ENCODE data around the gene TRIM54. TPM values are rescaled to one million over a fixed set of nuclear protein-coding genes. Genes with fewer than 3 reads are reported as not detected.

The TRIM54 gene
- total and polyA plus RNA-seq, 4 donors: 0.03 TPM; not detected in 3

DNA sequence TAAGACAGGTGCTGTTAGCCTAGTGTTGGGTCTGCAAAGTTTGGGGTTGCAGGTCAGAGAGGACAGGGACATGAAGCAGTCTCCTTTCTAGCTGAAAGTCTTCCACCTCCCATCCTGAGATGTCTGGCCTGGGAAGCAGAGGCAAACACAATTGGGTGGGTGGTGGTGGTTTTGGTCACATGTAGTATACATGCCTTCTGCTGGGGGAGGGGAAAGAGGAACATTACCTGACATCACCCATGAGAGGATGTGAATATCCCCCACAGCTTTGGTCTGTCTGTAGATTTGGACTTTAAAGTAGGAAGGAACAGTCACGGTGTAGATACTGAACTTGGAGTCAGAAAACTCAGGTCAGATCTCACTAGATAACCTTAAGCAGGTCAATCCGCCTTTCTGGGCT, 11.6 kb upstream of the TRIM54 start:
- Histone ChIP-seq H3K9me3 (ENCODE audit: control insufficient read depth in 4 of 4, low read length in 3 of 4) (no peaks in the 10 kb centered on the region), H3K4me3 (ENCODE audit: low read depth in 1 of 3, low read length in 3 of 3) (no peak overlapping the region), H3K4me1 (ENCODE audit: control insufficient read depth in 4 of 4, insufficient read depth in 4 of 4, low read length in 3 of 4) (no peaks in the 10 kb centered on the region), H3K27me3 (ENCODE audit: control insufficient read depth in 4 of 4, insufficient read depth in 4 of 4, low read length in 3 of 4) (peaks cover 0 to 3% (median under 1%) of the 10 kb centered on the region in 4 donors), H3K9ac (ENCODE audit: low read depth in 1 of 2, low read length in 2 of 2) (no peak overlapping the region), H3K36me3 (ENCODE audit: control insufficient read depth in 4 of 4, insufficient read depth in 3 of 4, low read depth in 1 of 4, low read length in 3 of 4) (no peaks in the 10 kb centered on the region), H3K27ac (ENCODE audit: low read depth in 1 of 2, low read length in 2 of 2) (no peak overlapping the region)
- TF ChIP-seq, protein P1, sequence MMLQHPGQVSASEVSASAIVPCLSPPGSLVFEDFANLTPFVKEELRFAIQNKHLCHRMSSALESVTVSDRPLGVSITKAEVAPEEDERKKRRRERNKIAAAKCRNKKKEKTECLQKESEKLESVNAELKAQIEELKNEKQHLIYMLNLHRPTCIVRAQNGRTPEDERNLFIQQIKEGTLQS (IDR thresholded peaks at IDR 0.05): no peak
- TF ChIP-seq HNF4G (IDR thresholded peaks at IDR 0.05) (no peak), FOXA1 (IDR thresholded peaks at IDR 0.05) (no peak), HNF4A (conservative IDR thresholded peaks at IDR 0.05) (no peak), NR2F2 (IDR thresholded peaks at IDR 0.05) (no peak), GABPA (IDR thresholded peaks at IDR 0.05 in 1 of 2, conservative IDR thresholded peaks at IDR 0.05 in 1 of 2) (no peak)
- 84% methylated on average over 2 of the region's 2 CpGs for WGBS
- DNase-seq (ENCODE audit: low spot score): no peak

DNA sequence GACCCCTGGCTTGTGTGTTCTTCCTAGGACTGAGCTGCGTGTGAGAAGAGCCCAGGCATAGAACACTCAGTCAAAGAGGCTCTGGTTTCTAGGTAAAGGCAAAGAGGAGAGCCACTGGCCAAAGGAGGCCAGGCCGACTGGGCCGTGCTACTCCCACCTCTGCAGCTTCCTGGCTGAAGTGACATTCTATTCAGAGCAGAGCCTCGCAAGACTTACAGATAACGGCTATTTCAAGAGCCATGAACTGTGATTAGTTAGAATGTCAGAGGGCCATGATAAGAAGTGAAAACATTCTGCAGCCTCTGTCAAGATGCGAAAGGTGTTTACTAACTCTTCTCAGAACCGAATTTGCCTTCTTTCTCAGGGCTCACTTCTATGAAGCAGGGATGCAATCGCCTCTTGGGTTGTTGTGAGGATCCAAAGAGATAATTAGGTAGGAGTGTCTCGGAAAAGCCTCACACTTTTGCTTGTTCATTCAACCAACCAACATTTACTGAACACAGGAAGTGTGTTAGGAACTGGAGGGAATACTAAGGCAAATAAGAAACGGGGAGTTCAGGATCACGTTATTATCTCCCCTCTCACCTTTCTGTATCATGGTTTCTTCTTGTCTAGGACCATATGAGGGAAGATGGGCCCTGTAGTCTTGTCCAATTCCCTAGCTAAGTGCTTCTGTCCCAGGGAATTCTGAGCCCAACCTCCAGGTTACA, 10.4 kb upstream of the TRIM54 start:
- peaks cover 0 to 3% (median under 1%) of the 10 kb centered on the region in 4 donors for H3K27me3 ChIP-seq (ENCODE audit: control insufficient read depth in 4 of 4, insufficient read depth in 4 of 4, low read length in 3 of 4)
- no peak overlapping the region for H3K9ac ChIP-seq (ENCODE audit: low read depth in 1 of 2, low read length in 2 of 2)
- DNase-seq (ENCODE audit: low spot score): no peak
- H3K9me3 ChIP-seq (ENCODE audit: control insufficient read depth in 4 of 4, low read length in 3 of 4): no peaks in the 10 kb centered on the region
- H3K27ac ChIP-seq (ENCODE audit: low read depth in 1 of 2, low read length in 2 of 2): no peak overlapping the region
- WGBS: 75% methylated on average over 11 of the region's 11 CpGs
- TF ChIP-seq RAD21 (IDR thresholded peaks at IDR 0.05) (no peak), SP1 (IDR thresholded peaks at IDR 0.05) (no peak), YY1 (IDR thresholded peaks at IDR 0.05) (no peak), FOXA2 (IDR thresholded peaks at IDR 0.05) (no peak), TAF1 (conservative IDR thresholded peaks at IDR 0.05) (no peak), NR2F2 (IDR thresholded peaks at IDR 0.05) (no peak), HNF4G (IDR thresholded peaks at IDR 0.05) (no peak), RXRA (IDR thresholded peaks at IDR 0.05) (no peak), HNF4A (conservative IDR thresholded peaks at IDR 0.05) (no peak), JUND (IDR thresholded peaks at IDR 0.05) (no peak), GABPA (IDR thresholded peaks at IDR 0.05 in 1 of 2, conservative IDR thresholded peaks at IDR 0.05 in 1 of 2) (no peak), FOXA1 (IDR thresholded peaks at IDR 0.05) (no peak), EGR1 (IDR thresholded peaks at IDR 0.05; ENCODE audit: low read depth in 2 of 2) (no peak)
- TF ChIP-seq, protein P2, sequence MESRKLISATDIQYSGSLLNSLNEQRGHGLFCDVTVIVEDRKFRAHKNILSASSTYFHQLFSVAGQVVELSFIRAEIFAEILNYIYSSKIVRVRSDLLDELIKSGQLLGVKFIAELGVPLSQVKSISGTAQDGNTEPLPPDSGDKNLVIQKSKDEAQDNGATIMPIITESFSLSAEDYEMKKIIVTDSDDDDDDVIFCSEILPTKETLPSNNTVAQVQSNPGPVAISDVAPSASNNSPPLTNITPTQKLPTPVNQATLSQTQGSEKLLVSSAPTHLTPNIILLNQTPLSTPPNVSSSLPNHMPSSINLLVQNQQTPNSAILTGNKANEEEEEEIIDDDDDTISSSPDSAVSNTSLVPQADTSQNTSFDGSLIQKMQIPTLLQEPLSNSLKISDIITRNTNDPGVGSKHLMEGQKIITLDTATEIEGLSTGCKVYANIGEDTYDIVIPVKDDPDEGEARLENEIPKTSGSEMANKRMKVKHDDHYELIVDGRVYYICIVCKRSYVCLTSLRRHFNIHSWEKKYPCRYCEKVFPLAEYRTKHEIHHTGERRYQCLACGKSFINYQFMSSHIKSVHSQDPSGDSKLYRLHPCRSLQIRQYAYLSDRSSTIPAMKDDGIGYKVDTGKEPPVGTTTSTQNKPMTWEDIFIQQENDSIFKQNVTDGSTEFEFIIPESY (IDR thresholded peaks at IDR 0.05): no peak
- TF ChIP-seq, protein P3, sequence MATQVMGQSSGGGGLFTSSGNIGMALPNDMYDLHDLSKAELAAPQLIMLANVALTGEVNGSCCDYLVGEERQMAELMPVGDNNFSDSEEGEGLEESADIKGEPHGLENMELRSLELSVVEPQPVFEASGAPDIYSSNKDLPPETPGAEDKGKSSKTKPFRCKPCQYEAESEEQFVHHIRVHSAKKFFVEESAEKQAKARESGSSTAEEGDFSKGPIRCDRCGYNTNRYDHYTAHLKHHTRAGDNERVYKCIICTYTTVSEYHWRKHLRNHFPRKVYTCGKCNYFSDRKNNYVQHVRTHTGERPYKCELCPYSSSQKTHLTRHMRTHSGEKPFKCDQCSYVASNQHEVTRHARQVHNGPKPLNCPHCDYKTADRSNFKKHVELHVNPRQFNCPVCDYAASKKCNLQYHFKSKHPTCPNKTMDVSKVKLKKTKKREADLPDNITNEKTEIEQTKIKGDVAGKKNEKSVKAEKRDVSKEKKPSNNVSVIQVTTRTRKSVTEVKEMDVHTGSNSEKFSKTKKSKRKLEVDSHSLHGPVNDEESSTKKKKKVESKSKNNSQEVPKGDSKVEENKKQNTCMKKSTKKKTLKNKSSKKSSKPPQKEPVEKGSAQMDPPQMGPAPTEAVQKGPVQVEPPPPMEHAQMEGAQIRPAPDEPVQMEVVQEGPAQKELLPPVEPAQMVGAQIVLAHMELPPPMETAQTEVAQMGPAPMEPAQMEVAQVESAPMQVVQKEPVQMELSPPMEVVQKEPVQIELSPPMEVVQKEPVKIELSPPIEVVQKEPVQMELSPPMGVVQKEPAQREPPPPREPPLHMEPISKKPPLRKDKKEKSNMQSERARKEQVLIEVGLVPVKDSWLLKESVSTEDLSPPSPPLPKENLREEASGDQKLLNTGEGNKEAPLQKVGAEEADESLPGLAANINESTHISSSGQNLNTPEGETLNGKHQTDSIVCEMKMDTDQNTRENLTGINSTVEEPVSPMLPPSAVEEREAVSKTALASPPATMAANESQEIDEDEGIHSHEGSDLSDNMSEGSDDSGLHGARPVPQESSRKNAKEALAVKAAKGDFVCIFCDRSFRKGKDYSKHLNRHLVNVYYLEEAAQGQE (IDR thresholded peaks at IDR 0.05): no peak
- TF ChIP-seq, protein P4, sequence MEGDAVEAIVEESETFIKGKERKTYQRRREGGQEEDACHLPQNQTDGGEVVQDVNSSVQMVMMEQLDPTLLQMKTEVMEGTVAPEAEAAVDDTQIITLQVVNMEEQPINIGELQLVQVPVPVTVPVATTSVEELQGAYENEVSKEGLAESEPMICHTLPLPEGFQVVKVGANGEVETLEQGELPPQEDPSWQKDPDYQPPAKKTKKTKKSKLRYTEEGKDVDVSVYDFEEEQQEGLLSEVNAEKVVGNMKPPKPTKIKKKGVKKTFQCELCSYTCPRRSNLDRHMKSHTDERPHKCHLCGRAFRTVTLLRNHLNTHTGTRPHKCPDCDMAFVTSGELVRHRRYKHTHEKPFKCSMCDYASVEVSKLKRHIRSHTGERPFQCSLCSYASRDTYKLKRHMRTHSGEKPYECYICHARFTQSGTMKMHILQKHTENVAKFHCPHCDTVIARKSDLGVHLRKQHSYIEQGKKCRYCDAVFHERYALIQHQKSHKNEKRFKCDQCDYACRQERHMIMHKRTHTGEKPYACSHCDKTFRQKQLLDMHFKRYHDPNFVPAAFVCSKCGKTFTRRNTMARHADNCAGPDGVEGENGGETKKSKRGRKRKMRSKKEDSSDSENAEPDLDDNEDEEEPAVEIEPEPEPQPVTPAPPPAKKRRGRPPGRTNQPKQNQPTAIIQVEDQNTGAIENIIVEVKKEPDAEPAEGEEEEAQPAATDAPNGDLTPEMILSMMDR (IDR thresholded peaks at IDR 0.05; ENCODE audit: low read depth, low read length, missing input control): no peak
- TF ChIP-seq, protein P1 (IDR thresholded peaks at IDR 0.05): no peak
- TF ChIP-seq, protein P5, sequence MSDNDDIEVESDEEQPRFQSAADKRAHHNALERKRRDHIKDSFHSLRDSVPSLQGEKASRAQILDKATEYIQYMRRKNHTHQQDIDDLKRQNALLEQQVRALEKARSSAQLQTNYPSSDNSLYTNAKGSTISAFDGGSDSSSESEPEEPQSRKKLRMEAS (IDR thresholded peaks at IDR 0.05): no peak
- H3K36me3 ChIP-seq (ENCODE audit: control insufficient read depth in 4 of 4, insufficient read depth in 3 of 4, low read depth in 1 of 4, low read length in 3 of 4): no peaks in the 10 kb centered on the region
- H3K4me1 ChIP-seq (ENCODE audit: control insufficient read depth in 4 of 4, insufficient read depth in 4 of 4, low read length in 3 of 4): no peaks in the 10 kb centered on the region
- H3K4me3 ChIP-seq (ENCODE audit: low read depth in 1 of 3, low read length in 3 of 3): no peak overlapping the region
